Fibroblast of skin of right biceps (primary cell): Measurements from ENCODE around the gene ZDHHC11B.
"Not testable (repeated sequence)": the region's sequence is repeated elsewhere in the genome, so short reads cannot be mapped to it uniquely, and the experiment has no call there.

Experiments used
- DNase-seq: peaks from one replicate; pipeline ENCODE4 v3.0.0-alpha.2; 2013

The ZDHHC11B gene

GRCh38 chr5:783881-784427 is 575 bp downstream of the ZDHHC11B start:
- DNase-seq, result not testable (repeated sequence)

- DNase-seq, result not testable (repeated sequence)
These were observed 1.3 kb downstream of the ZDHHC11B start for GRCh38 chr5:783049-783802.

GRCh38 chr5:782356-782755 is 2.2 kb downstream of the ZDHHC11B start:
- not testable (repeated sequence) for DNase-seq

GRCh38 chr5:780571-780970 is 4.0 kb downstream of the ZDHHC11B start:
- DNase-seq, result not testable (repeated sequence)

GRCh38 chr5:778967-779366 is 5.6 kb downstream of the ZDHHC11B start:
- not testable (repeated sequence) for DNase-seq

GRCh38 chr5:778421-778820 is 6.1 kb downstream of the ZDHHC11B start:
- DNase-seq, result not testable (repeated sequence)

GRCh38 chr5:777756-778161 is 6.8 kb downstream of the ZDHHC11B start:
- DNase-seq, result no peak

GRCh38 chr5:776862-777711 is 7.4 kb downstream of the ZDHHC11B start:
- DNase-seq, result peak; percentile 27

GRCh38 chr5:775961-776861 is 8.3 kb downstream of the ZDHHC11B start:
- DNase-seq, result no peak

GRCh38 chr5:775595-775960 is 9.0 kb downstream of the ZDHHC11B start:
- not testable (repeated sequence) for DNase-seq

GRCh38 chr5:774854-775505 is 9.5 kb downstream of the ZDHHC11B start:
- DNase-seq, result not testable (repeated sequence)

- not testable (repeated sequence) for DNase-seq
These were observed 10.2 kb downstream of the ZDHHC11B start for GRCh38 chr5:774304-774703.

- DNase-seq, result no peak
These were observed 10.8 kb downstream of the ZDHHC11B start for GRCh38 chr5:773517-774264.

GRCh38 chr5:772931-773330 is 11.6 kb downstream of the ZDHHC11B start:
- not testable (repeated sequence) for DNase-seq

GRCh38 chr5:772547-772890 is 12.0 kb downstream of the ZDHHC11B start:
- DNase-seq, result not testable (repeated sequence)

- not testable (repeated sequence) for DNase-seq
These were observed 12.5 kb downstream of the ZDHHC11B start for GRCh38 chr5:771841-772546.

GRCh38 chr5:771087-771781 is 13.3 kb downstream of the ZDHHC11B start:
- not testable (repeated sequence) for DNase-seq

GRCh38 chr5:770585-770984 is 13.9 kb downstream of the ZDHHC11B start:
- DNase-seq, result not testable (repeated sequence)

- not testable (repeated sequence) for DNase-seq
These were observed 14.9 kb downstream of the ZDHHC11B start for GRCh38 chr5:769485-770145.
